Nephron (organoid): Measurements from ENCODE around the gene FAM9C.
"Not testable (repeated sequence)": the region's sequence is repeated elsewhere in the genome, so short reads cannot be mapped to it uniquely, and the experiment has no call there.

Experiments used
- H3K27ac Mint-ChIP-seq, 3 experiments: 2 replicates each; pipeline ENCODE4 v1.8.0; 2020; ENCODE audit warnings: mixed read lengths in 3 of 3, mild to moderate bottlenecking in 2 of 3, moderate library complexity in 1 of 3
- H3K27me3 Mint-ChIP-seq: 2 replicates; pipeline ENCODE4 v1.8.0; 2021; ENCODE audit warnings: low read depth, mild to moderate bottlenecking, moderate library complexity, mixed read lengths
- H3K36me3 Mint-ChIP-seq: 2 replicates; pipeline ENCODE4 v1.8.0; 2020; ENCODE audit warnings: low read depth, mixed read lengths
- H3K4me1 Mint-ChIP-seq: 2 replicates; pipeline ENCODE4 v1.8.0; 2020; ENCODE audit warnings: mixed read lengths
- H3K4me3 Mint-ChIP-seq, 3 experiments: 2 replicates each; pipeline ENCODE4 v1.8.0; 2020; ENCODE audit warnings: mild to moderate bottlenecking in 3 of 3, mixed read lengths in 3 of 3, moderate library complexity in 2 of 3
- H3K9me3 Mint-ChIP-seq: 2 replicates; pipeline ENCODE4 v1.8.0; 2020; ENCODE audit warnings: mixed read lengths
- CTCF ChIP-seq, 3 experiments: fragments of 200-600 bp; sonication (generic); IDR thresholded peaks; one replicate each; pipeline ENCODE4 v1.5.0; 2021; ENCODE audit warnings: antibody characterized with exemption in 3 of 3; ENCODE audit not compliant: unreplicated experiment in 3 of 3

The FAM9C gene

GRCh38 chrX:13026877-13027652 is 17.4 kb downstream of the FAM9C start:
- H3K27ac Mint-ChIP-seq = peak overlapping the region in 2 of 3 experiments; percentile 62 to 95
- H3K36me3 Mint-ChIP-seq = no peaks in the 10 kb centered on the region
- peaks cover 58% of the 10 kb centered on the region for H3K4me1 Mint-ChIP-seq
- TF ChIP-seq CTCF (IDR thresholded peaks at IDR 0.05; ENCODE audit: unreplicated experiment in 3 of 3) = no peak
- H3K9me3 Mint-ChIP-seq = peaks cover 5% of the 10 kb centered on the region
- H3K27me3 Mint-ChIP-seq = peaks cover 3% of the 10 kb centered on the region
- H3K4me3 Mint-ChIP-seq = no peak overlapping the region

GRCh38 chrX:13024986-13025385 is 19.4 kb downstream of the FAM9C start:
- Mint-ChIP-seq H3K4me1 (peaks cover 41% of the 10 kb centered on the region), H3K36me3 (no peaks in the 10 kb centered on the region), H3K27me3 (peaks cover 3% of the 10 kb centered on the region), H3K27ac (peak overlapping the region in 2 of 3 experiments; percentile 50 to 89), H3K9me3 (peaks cover 3% of the 10 kb centered on the region), H3K4me3 (no peak overlapping the region)
- no peak for TF ChIP-seq CTCF (IDR thresholded peaks at IDR 0.05; ENCODE audit: unreplicated experiment in 3 of 3)

- peaks cover 31% of the 10 kb centered on the region for H3K4me1 Mint-ChIP-seq
- no peak overlapping the region for H3K4me3 Mint-ChIP-seq
- peaks cover 3% of the 10 kb centered on the region for H3K27me3 Mint-ChIP-seq
- TF ChIP-seq CTCF (IDR thresholded peaks at IDR 0.05; ENCODE audit: unreplicated experiment in 3 of 3) = no peak
- no peaks in the 10 kb centered on the region for H3K36me3 Mint-ChIP-seq
- H3K9me3 Mint-ChIP-seq = peaks cover 6% of the 10 kb centered on the region
- peak overlapping the region in 2 of 3 experiments; percentile 86 to 94 for H3K27ac Mint-ChIP-seq
Measured at GRCh38 chrX:13023979-13024378, 20.4 kb downstream of the FAM9C start.

GRCh38 chrX:13023567-13023966 is 20.9 kb downstream of the FAM9C start:
- Mint-ChIP-seq H3K36me3 (no peaks in the 10 kb centered on the region), H3K4me1 (peaks cover 29% of the 10 kb centered on the region), H3K4me3 (no peak overlapping the region), H3K27me3 (peaks cover 3% of the 10 kb centered on the region), H3K9me3 (peaks cover 6% of the 10 kb centered on the region), H3K27ac (peak overlapping the region; percentile 43 to 94 (median 86))
- no peak for TF ChIP-seq CTCF (IDR thresholded peaks at IDR 0.05; ENCODE audit: unreplicated experiment in 3 of 3)

GRCh38 chrX:13022926-13023325 is 21.5 kb downstream of the FAM9C start:
- Mint-ChIP-seq H3K27ac (peak overlapping the region; percentile 82 to 94 (median 82)), H3K9me3 (peaks cover 6% of the 10 kb centered on the region), H3K4me3 (no peak overlapping the region), H3K36me3 (no peaks in the 10 kb centered on the region), H3K4me1 (peaks cover 29% of the 10 kb centered on the region), H3K27me3 (peaks cover 3% of the 10 kb centered on the region)
- TF ChIP-seq CTCF (IDR thresholded peaks at IDR 0.05; ENCODE audit: unreplicated experiment in 3 of 3) = no peak

GRCh38 chrX:13016731-13017130 is 27.7 kb downstream of the FAM9C start:
- not testable (repeated sequence) for H3K27ac Mint-ChIP-seq, H3K9me3 Mint-ChIP-seq, H3K36me3 Mint-ChIP-seq, H3K4me3 Mint-ChIP-seq, H3K27me3 Mint-ChIP-seq
- H3K4me1 Mint-ChIP-seq = peaks cover 29% of the 10 kb centered on the region
